HG02981 (cell line): Measurements from ENCODE around the gene GPX6.
"Not testable (repeated sequence)": the region's sequence is repeated elsewhere in the genome, so short reads cannot be mapped to it uniquely, and the experiment has no call there.

Experiments
- ATAC-seq: cut with Tn5 transposase; IDR thresholded peaks from one replicate; pipeline ENCODE4 v1.9.1; 2021; ENCODE audit warnings: mild to moderate bottlenecking, moderate library complexity; ENCODE audit not compliant: unreplicated experiment

Gene GPX6

GRCh38 chr6:28486533-28486932 lies 29.1 kb downstream of the GPX6 start:
- no peak for ATAC-seq

DNA sequence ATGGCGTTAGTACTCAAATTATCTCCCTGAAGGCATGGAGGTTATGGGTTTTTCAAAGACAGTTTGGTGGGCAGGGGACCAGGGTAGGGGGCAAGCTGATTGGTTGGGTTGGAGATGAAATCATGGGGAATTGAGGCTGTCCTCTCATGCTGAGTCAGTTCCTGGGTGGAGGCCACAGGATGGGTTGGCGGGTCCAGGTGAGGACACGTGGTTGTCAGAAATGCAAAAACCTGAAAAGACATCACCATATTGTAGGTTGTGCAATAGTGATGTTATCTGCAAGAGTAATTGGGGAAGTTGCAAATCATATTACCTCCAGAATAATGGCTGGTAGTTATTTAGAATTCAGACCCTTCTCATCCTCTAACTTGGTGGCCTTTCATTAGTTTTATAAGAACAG lies 30.1 kb downstream of the GPX6 start:
- ATAC-seq = no peak

- ATAC-seq = no peak
Measured at GRCh38 chr6:28480253-28480932, 35.2 kb downstream of the GPX6 start.

DNA sequence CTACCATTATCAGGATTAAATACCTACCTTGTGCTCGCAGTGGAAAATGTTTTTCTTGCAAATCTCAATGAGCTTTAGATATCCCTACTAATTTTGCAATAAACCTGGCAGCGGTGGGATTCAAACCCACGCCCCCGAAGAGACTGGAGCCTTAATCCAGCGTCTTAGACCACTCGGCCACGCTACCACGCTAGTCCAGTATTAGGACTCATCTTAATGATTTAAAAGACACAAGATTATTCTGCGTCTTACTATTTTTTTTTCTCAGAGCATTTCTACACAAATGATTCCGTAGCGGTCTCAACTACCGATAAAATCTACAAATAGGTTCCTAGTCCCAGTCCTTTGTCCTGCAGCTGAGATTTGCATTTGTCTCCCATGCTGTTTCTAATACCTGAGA lies 37.1 kb downstream of the GPX6 start:
- no peak for ATAC-seq

- no peak for ATAC-seq
Measured at GRCh38 chr6:28474441-28475219, 41.0 kb downstream of the GPX6 start.

DNA sequence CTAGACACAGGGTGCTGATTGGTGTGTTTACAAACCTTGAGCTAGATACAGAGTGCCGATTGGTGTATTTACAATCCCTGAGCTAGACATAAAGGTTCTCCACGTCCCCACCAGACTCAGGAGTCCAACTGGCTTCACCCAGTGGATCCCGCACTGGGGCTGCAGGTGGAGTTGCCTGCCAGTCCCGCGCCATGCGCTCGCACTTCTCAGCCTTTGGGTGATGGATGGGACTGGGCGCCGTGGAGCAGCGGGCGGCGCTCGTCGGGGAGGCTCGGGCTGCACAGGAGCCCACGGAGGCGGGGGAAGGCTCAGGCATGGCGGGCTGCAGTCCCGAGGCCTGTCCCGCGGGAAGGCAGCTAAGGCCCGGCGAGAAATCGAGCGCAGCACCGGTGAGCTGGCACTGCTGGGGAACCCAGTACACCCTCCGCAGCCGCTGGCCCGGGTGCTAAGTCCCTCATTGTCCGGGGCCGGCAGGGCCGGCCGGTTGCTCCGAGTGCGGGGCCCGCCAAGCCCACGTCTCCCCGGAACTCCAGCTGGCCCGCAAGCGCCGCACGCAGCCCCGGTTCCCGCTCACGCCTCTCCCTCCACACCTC lies 46.3 kb downstream of the GPX6 start:
- ATAC-seq = not testable (repeated sequence)

DNA sequence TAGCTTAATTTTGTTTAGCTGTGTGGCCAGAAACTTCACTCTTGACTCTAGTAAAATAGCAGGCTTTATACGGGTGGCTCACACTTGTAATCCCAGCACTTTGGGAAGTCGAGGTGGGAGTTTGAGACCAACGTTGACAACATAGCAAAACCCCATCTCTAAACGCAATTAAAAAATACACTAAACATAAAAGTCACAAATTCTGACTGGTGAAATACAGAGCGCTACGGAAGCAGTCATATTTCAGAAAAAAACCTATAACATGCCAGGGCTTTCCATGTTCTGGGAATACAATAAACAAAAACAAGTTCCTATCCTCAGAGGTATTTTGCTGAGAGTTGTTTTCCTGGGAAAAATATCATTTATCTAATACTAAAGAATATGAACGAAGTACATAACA lies 47.5 kb downstream of the GPX6 start:
- no peak for ATAC-seq

- ATAC-seq = no peak
Measured at GRCh38 chr6:28462401-28462800, 53.2 kb downstream of the GPX6 start.

- ATAC-seq = no peak
Measured at GRCh38 chr6:28458568-28458967, 57.0 kb downstream of the GPX6 start.
